LoVo (cell line): Measurements from ENCODE around the gene PLXDC2.

Experiments
- DNase-seq: peaks from one replicate; pipeline ENCODE4 v3.0.0-alpha.2; 2016; ENCODE audit warnings: low spot score

Gene PLXDC2

GRCh38 chr10:19941206-19941880, 125.1 kb downstream of the PLXDC2 start:
- no peak for DNase-seq

- DNase-seq = no peak
These were observed 128.9 kb downstream of the PLXDC2 start for GRCh38 chr10:19944911-19945663.

GRCh38 chr10:19946245-19946644, 130.0 kb downstream of the PLXDC2 start:
- DNase-seq = no peak

GRCh38 chr10:19946791-19947190, 130.6 kb downstream of the PLXDC2 start:
- DNase-seq = no peak

- DNase-seq = no peak
These were observed 131.0 kb downstream of the PLXDC2 start for GRCh38 chr10:19947215-19947614.

GRCh38 chr10:19947656-19948055, 131.4 kb downstream of the PLXDC2 start:
- DNase-seq = no peak

GRCh38 chr10:19952224-19953010, 136.2 kb downstream of the PLXDC2 start:
- no peak for DNase-seq

GRCh38 chr10:19954601-19955000, 138.4 kb downstream of the PLXDC2 start:
- DNase-seq = no peak

- no peak for DNase-seq
These were observed 140.3 kb downstream of the PLXDC2 start for GRCh38 chr10:19956516-19957032.

GRCh38 chr10:19958787-19959186, 142.6 kb downstream of the PLXDC2 start:
- no peak for DNase-seq

- DNase-seq = no peak
These were observed 145.1 kb downstream of the PLXDC2 start for GRCh38 chr10:19961076-19962053.

GRCh38 chr10:19964625-19965024, 148.4 kb downstream of the PLXDC2 start:
- DNase-seq = no peak

- no peak for DNase-seq
These were observed 150.5 kb downstream of the PLXDC2 start for GRCh38 chr10:19966751-19967150.

- no peak for DNase-seq
These were observed 151.7 kb downstream of the PLXDC2 start for GRCh38 chr10:19967981-19968380.

- DNase-seq = no peak
These were observed 152.5 kb downstream of the PLXDC2 start for GRCh38 chr10:19968745-19969144.

- DNase-seq = no peak
These were observed 154.0 kb downstream of the PLXDC2 start for GRCh38 chr10:19970256-19970655.

- no peak for DNase-seq
These were observed 154.5 kb downstream of the PLXDC2 start for GRCh38 chr10:19970717-19971116.

- no peak for DNase-seq
These were observed 155.3 kb downstream of the PLXDC2 start for GRCh38 chr10:19971343-19972052.

- DNase-seq = no peak
These were observed 157.9 kb downstream of the PLXDC2 start for GRCh38 chr10:19974138-19974537.

GRCh38 chr10:19974554-19974953, 158.3 kb downstream of the PLXDC2 start:
- DNase-seq = no peak

GRCh38 chr10:19977097-19977521, 160.9 kb downstream of the PLXDC2 start:
- DNase-seq = no peak
